ENCODE measurements around the gene B3GAT1. TPM values are rescaled to one million over a fixed set of nuclear protein-coding genes. Genes with fewer than 3 reads are reported as not detected.

The B3GAT1 gene
- total RNA-seq, 2 donors from 2014 or later, result 20.6 to 29.5 TPM

DNA sequence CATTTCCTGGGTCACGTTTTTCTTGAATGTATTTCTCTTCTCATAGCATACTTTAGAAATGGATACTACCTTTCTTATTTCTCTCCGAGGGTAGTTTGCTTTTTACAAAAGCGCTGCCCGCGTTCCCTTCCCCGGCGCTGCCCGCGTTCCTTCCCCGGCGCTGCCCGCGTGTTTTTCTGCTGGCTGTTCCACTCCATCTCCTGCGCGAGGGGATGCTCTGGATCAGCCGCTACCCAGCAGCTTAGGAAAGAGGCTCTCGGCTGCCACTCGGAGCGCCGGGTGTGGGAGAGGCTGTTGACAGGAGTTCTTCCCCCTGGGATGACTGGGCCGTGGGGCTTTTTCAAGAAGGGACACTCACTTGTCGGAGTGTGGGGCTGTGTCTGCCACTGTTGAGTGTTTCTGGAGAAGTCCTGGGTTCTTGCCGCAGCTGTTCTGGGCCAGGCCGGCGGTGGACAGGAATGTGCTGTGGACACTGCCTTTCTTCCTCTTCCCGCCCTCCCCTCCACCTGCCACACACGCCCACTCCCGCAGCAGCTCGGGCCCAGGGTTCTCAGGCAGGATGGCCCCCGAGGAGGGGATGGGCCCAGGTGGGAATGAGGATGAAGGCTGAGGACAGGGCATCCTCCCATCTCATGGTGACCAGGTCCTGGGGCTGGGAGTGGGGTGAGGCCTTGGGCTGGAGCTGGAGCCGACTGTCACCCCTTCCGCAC lies 49.7 kb downstream of the B3GAT1 start:
- no peaks in the 10 kb centered on the region for H3K36me3 Mint-ChIP-seq (ENCODE audit: low read depth)
- no peak overlapping the region for H3K4me3 ChIP-seq (ENCODE audit: low read length)
- 92 to 96% methylated on average over 25 to 32 of the region's 32 CpGs for WGBS, 2 experiments (ENCODE audit: insufficient coverage in 1 of 2, insufficient read length in 1 of 2)
- H3K9ac ChIP-seq (ENCODE audit: extremely low read depth, low read length, poor library complexity, severe bottlenecking), result no peak overlapping the region
- DNase-seq, result peak; percentile 36
- H3K4me1 ChIP-seq (ENCODE audit: control insufficient read depth, insufficient read depth, low read length), result no peaks in the 10 kb centered on the region
- no peak overlapping the region for H3K27ac Mint-ChIP-seq
- no peaks in the 10 kb centered on the region for H3K9me3 ChIP-seq (ENCODE audit: control insufficient read depth, low read length)
- TF ChIP-seq, protein P1, sequence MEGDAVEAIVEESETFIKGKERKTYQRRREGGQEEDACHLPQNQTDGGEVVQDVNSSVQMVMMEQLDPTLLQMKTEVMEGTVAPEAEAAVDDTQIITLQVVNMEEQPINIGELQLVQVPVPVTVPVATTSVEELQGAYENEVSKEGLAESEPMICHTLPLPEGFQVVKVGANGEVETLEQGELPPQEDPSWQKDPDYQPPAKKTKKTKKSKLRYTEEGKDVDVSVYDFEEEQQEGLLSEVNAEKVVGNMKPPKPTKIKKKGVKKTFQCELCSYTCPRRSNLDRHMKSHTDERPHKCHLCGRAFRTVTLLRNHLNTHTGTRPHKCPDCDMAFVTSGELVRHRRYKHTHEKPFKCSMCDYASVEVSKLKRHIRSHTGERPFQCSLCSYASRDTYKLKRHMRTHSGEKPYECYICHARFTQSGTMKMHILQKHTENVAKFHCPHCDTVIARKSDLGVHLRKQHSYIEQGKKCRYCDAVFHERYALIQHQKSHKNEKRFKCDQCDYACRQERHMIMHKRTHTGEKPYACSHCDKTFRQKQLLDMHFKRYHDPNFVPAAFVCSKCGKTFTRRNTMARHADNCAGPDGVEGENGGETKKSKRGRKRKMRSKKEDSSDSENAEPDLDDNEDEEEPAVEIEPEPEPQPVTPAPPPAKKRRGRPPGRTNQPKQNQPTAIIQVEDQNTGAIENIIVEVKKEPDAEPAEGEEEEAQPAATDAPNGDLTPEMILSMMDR (conservative IDR thresholded peaks at IDR 0.05), result no peak
- no peaks in the 10 kb centered on the region for H3K36me3 ChIP-seq (ENCODE audit: control insufficient read depth, insufficient read depth, low read length)
- no peaks in the 10 kb centered on the region for H3K9me3 Mint-ChIP-seq
- peaks cover 1% of the 10 kb centered on the region for H3K4me1 Mint-ChIP-seq
- no peak overlapping the region for H3K4me3 Mint-ChIP-seq
- no peak overlapping the region for H3K27ac ChIP-seq (ENCODE audit: low read depth, low read length)
- H3K27me3 Mint-ChIP-seq (ENCODE audit: insufficient read depth), result peaks cover 6% of the 10 kb centered on the region
- no peaks in the 10 kb centered on the region for H3K27me3 ChIP-seq (ENCODE audit: control insufficient read depth, insufficient read depth, low read length, poor library complexity, severe bottlenecking)

DNA sequence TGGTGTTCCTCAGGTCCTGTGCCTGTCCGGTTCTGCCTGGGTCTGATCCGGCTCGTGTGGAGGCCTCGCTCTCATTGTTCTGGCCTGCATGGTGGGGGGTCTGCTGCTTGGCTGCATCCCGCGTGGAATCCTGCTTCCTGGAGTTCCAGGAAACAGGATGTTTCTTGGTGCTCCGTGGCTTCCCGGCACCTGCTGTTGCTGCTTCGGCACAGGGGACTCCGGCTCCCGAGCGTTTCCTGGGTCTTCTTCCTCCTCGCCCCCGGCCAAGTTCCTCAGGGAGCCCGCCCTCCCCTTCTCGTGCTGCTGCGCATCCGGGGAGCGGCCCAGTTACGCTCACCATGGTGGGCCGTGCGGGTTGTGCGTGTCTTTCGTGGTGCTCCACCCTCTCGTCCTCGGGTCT lies 50.4 kb downstream of the B3GAT1 start:
- Histone ChIP-seq H3K9ac (ENCODE audit: extremely low read depth, low read length, poor library complexity, severe bottlenecking) (no peak overlapping the region), H3K27me3 (ENCODE audit: control insufficient read depth, insufficient read depth, low read length, poor library complexity, severe bottlenecking) (no peaks in the 10 kb centered on the region), H3K36me3 (ENCODE audit: control insufficient read depth, insufficient read depth, low read length) (no peaks in the 10 kb centered on the region), H3K9me3 (ENCODE audit: control insufficient read depth, low read length) (no peaks in the 10 kb centered on the region), H3K27ac (ENCODE audit: low read depth, low read length) (no peak overlapping the region), H3K4me3 (ENCODE audit: low read length) (no peak overlapping the region), H3K4me1 (ENCODE audit: control insufficient read depth, insufficient read depth, low read length) (no peaks in the 10 kb centered on the region)
- WGBS, 2 experiments (ENCODE audit: insufficient coverage in 1 of 2, insufficient read length in 1 of 2), result 84 to 91% methylated on average over 22 to 26 of the region's 26 CpGs
- peaks cover 6% of the 10 kb centered on the region for H3K27me3 Mint-ChIP-seq (ENCODE audit: insufficient read depth)
- no peaks in the 10 kb centered on the region for H3K9me3 Mint-ChIP-seq
- H3K27ac Mint-ChIP-seq, result no peak overlapping the region
- no peak overlapping the region for H3K4me3 Mint-ChIP-seq
- peak; percentile 43 for DNase-seq
- H3K4me1 Mint-ChIP-seq, result peaks cover 1% of the 10 kb centered on the region
- TF ChIP-seq, protein P1 (conservative IDR thresholded peaks at IDR 0.05), result no peak
- H3K36me3 Mint-ChIP-seq (ENCODE audit: low read depth), result no peaks in the 10 kb centered on the region

DNA sequence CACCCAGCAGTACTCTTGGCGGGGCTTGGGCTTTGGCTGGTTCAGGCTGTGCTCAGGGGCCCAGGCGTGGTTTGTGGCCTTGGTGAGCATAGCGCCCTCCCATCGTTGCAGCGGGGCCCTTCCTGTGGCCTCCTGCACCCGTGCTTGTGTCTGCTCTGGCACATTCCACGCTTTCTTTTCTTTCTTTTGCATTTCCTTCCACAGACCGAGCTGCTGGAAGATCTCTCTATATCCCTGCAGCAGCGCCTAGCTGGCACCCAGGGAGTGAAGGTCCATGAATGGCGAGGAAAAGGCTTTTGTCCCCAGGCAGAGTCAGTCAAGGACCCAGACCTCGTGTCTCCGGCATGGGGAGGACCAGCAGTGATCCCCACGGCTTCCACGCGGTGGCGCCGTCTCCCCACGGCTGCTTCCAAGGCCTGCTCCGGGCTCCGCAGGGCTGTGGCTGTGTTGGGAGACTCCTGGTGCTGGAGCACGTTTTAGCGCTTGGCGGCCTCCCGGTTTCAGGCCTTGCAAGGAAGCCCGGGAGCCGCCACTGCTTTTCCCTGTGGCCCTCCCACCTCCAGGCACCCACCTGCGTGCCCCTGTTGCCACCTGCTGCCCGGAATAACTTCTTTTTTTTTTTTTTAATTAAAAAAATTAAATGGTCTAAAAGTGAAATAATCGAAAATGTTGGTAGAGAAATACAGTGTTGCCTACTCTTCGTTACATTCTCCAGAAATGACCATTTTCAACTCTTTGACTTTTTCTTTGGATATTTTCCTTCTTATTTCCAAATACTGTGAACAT lies 51.8 kb downstream of the B3GAT1 start:
- Mint-ChIP-seq H3K27me3 (ENCODE audit: insufficient read depth) (peaks cover 6% of the 10 kb centered on the region), H3K4me1 (peaks cover 1% of the 10 kb centered on the region), H3K4me3 (no peak overlapping the region), H3K9me3 (no peaks in the 10 kb centered on the region), H3K36me3 (ENCODE audit: low read depth) (no peaks in the 10 kb centered on the region), H3K27ac (no peak overlapping the region)
- no peak overlapping the region for H3K27ac ChIP-seq (ENCODE audit: low read depth, low read length)
- TF ChIP-seq, protein P1 (conservative IDR thresholded peaks at IDR 0.05), result peak; percentile 97
- H3K27me3 ChIP-seq (ENCODE audit: control insufficient read depth, insufficient read depth, low read length, poor library complexity, severe bottlenecking), result no peaks in the 10 kb centered on the region
- no peaks in the 10 kb centered on the region for H3K9me3 ChIP-seq (ENCODE audit: control insufficient read depth, low read length)
- peak; percentile 98 for DNase-seq
- H3K4me1 ChIP-seq (ENCODE audit: control insufficient read depth, insufficient read depth, low read length), result no peaks in the 10 kb centered on the region
- 39 to 44% methylated on average over 16 to 28 of the region's 30 CpGs for WGBS, 2 experiments (ENCODE audit: insufficient coverage in 1 of 2, insufficient read length in 1 of 2)
- H3K36me3 ChIP-seq (ENCODE audit: control insufficient read depth, insufficient read depth, low read length), result no peaks in the 10 kb centered on the region
- no peak overlapping the region for H3K9ac ChIP-seq (ENCODE audit: extremely low read depth, low read length, poor library complexity, severe bottlenecking)
- H3K4me3 ChIP-seq (ENCODE audit: low read length), result no peak overlapping the region

All from endodermal cell (in vitro differentiated cells).